C1 segment of cervical spinal cord (tissue), 14 donors: ENCODE results near the gene TPX2.
"Not testable (repeated sequence)": the region's sequence is repeated elsewhere in the genome, so short reads cannot be mapped to it uniquely, and the experiment has no call there.

Experiments used
- DNase-seq, 14 donors: peaks; one replicate each; lab custom pipeline; 2025; lab: John Stamatoyannopoulos, UW

Gene TPX2

GRCh38 chr20:31719644-31720485 lies 19.2 kb upstream of the TPX2 start:
- DNase-seq: peak in 10 of 14 donors; percentile 21 to 75 (median 44)

DNA sequence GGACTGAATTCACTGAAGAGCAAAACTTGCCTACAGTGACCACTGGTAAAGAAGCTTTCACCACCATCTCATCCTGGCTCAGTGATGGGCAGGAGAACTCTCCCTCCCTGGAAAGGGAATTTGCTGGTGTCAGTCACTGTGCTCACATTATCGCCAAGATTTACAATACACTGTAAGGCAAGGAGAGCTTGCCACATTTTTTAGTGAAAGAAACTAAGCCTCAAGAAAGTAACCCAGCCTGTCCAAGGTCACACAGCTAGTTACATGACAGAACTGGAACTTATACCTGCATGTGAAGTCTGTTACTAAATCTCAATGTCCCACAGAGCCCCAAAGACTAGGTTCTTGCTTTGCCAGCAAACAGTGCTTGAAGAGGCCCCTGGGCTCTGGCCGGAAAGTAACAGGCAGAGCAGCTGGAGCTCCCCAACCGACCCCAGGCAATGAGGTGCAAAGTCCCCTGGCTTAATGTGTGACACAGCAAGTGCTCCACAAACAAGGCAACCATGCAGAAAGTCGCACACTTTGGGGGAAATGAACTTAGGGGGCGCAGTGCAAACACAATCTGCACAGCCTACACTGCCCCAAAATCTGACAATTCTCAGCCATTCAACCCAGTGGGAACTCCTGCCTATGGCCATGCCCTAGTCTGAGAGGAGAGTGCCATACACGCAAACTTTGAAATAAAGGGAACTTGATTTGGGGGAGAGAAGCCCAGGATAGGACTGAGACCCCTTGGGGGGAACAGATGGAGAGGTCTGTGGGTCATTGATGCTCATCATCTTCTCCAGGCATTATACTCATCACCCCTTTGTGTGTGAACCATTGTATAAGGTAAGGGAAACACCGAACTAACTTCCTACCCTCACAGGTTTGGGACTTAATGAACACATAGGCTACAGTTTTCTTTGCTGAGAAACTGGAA lies 18.3 kb upstream of the TPX2 start:
- DNase-seq: peak in 6 of 14 donors; percentile 35 to 49 (median 38)

GRCh38 chr20:31721408-31722256 lies 17.5 kb upstream of the TPX2 start:
- DNase-seq: peak in 5 of 14 donors; percentile 18 to 74 (median 39)

- peak in 13 of 14 donors; percentile 24 to 87 (median 79) for DNase-seq
These were observed 16.6 kb upstream of the TPX2 start, which contains the start of gene BCL2L1 for GRCh38 chr20:31722257-31723068. BCL2L1 (minus strand) TSS chr20:31722868; CDS start chr20:31722218, 650 bp downstream.

GRCh38 chr20:31723069-31723318 lies 16.1 kb upstream of the TPX2 start:
- DNase-seq: no peak

DNA sequence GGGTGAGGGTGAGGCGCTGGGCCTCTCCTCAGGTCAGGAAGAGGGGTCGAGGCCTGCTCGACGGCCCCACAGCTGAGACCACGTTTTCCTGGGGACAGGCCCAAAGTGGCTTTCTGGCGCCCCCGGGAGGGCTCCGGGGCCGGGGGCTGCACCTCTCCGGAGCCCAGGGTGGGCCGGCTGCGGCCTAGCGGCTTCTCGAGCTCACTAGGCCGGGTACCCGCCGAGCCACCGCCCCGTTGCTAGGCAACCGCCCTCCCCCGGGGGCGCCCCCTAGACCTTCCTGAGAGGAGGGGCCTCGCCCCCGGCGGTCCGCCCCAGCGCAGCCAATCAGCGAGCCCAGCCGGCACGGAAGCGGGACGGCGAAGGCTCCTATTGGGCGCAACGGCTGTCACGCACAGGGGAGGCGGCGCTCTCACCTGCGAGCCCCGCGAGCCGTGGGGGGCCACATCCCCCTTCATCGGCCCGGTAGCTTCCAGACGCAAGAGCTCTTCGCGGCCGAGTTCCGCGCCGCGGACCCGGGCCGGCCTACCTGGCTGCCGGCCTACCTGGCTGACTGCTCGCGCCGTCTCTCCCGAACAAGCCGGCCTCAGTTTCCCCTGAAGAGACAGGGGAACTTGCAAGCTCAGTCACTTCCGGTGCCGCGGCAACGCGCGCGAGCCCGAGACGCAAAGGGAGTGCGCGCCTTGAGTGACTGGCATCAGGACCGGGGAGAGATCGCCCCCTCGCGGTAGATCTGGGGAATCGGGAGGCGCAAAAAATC lies 15.6 kb upstream of the TPX2 start:
- peak; percentile 90 to 100 (median 99) for DNase-seq

GRCh38 chr20:31731321-31731717 lies 7.8 kb upstream of the TPX2 start:
- DNase-seq: no peak

GRCh38 chr20:31739550-31739977 lies 474 bp downstream of the TPX2 start:
- no peak for DNase-seq

- DNase-seq: no peak
These were observed 1.1 kb downstream of the TPX2 start for GRCh38 chr20:31740208-31740607.

DNA sequence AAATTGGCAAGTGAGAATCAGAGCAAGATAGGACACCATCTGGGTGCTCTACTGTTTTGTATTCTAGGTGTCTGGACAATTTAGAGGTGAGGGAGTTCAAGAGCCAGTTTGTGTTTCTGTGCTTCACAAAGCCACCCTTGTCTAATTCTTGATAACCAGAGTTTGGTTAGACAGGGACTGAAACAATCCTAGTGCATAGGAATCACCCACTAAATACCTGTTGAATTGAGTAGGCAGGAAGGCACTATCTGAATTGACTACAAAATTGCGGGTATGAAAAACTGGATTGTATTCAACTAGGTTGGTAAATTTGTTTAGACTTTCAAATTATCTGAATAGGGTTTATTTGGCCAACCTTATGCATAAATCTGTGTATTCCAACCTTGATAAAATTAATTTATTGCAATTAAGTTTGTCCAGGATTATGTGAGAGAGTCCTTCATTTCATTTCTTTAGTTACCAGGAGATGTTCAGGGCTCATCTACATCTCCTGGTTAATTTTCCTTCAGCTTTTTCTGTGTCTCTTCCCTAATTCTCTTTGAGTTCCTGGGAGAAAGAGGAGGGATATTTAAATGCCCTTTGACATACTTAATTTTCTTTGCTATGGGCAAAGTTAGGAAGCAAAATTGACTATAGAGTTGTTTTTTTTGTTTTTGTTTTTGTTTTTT lies 1.7 kb downstream of the TPX2 start:
- no peak for DNase-seq

DNA sequence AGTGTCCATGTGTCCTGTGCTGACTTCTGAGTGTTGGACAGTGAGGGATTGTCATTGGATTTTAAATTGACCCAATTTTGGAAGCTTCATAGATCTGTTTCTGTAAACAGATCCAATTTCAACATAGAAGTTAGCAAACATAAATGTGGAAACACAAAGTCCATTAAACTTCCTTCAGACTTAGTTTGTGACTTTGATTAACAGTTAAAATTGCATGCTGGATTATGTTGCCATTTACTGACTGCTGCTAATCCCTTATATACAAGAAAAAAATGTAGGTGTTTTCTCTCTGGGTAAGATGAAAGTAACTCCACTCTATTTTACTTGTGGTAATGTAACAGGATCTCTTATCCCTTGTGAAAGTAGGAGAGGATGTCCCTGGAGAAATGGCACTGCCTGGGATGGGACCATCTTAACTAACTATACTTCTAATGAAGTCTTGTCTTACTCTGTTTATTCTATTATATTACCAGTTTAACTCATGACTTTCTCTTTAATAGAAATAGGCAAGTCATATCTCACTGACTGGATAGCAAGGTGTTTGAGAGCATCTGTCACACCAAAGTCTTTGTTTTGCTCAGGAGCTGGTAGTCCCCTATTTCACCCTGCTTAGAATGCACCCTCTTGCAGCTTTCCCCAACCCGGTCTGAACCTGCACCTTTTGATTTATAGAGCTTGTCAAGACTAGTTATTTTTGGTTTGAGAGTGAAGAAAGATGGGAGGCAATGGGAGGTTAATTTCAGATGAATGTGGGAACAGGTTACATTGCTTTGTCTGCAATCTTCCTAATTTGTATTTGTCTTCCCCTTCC lies 7.2 kb downstream of the TPX2 start:
- DNase-seq: no peak

DNA sequence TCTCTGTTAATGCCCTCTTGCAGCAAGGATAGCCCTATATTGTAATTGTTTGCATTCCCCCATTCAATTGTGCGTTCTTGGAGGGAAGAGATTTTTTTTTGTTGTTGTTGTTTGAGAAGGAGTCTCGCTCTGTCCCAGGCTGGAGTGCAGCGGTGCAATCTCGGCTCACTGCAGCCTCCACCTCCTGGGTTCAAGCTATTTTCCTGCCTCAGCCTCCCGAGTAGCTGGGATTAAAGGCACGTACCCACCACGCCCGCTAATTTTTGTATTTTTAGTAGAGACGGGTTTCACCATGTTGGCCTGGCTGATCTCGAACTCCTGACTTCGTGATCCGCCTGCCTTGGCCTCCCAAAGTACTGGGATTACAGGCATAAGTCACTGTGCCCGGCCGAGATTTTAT lies 7.9 kb downstream of the TPX2 start:
- not testable (repeated sequence) for DNase-seq

GRCh38 chr20:31747640-31748039 lies 8.6 kb downstream of the TPX2 start:
- DNase-seq: no peak

GRCh38 chr20:31749223-31749622 lies 10.1 kb downstream of the TPX2 start:
- DNase-seq: no peak

DNA sequence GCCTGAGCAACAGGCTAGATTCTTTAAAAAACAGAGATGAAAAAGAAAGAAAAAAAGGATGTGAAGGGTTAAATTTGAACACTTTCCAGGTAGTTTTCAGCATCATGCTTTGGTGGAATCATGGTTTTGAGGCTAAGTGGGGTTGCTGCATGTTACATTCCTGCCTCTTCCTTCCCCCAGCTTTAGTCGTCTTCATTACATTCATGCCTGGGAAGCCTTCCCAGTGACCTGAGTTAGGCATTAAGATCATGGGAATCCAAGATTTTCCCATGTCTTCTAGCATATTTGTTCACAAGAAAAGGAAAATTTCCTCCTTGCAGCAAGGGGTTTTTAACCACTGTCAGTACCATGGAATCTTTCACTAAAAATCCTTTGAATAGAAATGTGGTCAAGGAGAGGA lies 12.0 kb downstream of the TPX2 start:
- DNase-seq: no peak

GRCh38 chr20:31757254-31757653 lies 18.2 kb downstream of the TPX2 start:
- DNase-seq: no peak

GRCh38 chr20:31758521-31758920 lies 19.4 kb downstream of the TPX2 start:
- DNase-seq: no peak

GRCh38 chr20:31758991-31759390 lies 19.9 kb downstream of the TPX2 start:
- no peak for DNase-seq
